H1 (cell line): Measurements from ENCODE around the gene MMP25. TPM values are rescaled to one million over a fixed set of nuclear protein-coding genes. Genes with fewer than 3 reads are reported as not detected.

Experiments
- CTCF ChIP-seq, 3 experiments: IDR thresholded peaks; 1 replicate in 2 of 3; 2 replicates in 1 of 3; pipeline versions ENCODE4 v1.5.1 to v1.6.1; 2011; ENCODE audit warnings: low read length in 3 of 3, mild to moderate bottlenecking in 3 of 3, inconsistent platforms in 2 of 3, low read depth in 1 of 3, moderate library complexity in 1 of 3; ENCODE audit not compliant: insufficient read depth in 1 of 3; ENCODE audit errors: control extremely low read depth in 1 of 3
- EZH2 ChIP-seq: fragments of 200-600 bp; sonication (generic); IDR thresholded peaks from 2 replicates; pipeline ENCODE4 v1.7.1; 2012; ENCODE audit warnings: low read depth, mild to moderate bottlenecking, moderate library complexity, low read length, inconsistent platforms; ENCODE audit not compliant: severe bottlenecking
- RAD21 ChIP-seq, 2 experiments: IDR thresholded peaks in 1 of 2; conservative IDR thresholded peaks in 1 of 2; 2 replicates each; pipeline ENCODE4 v1.6.1; 2011; ENCODE audit warnings: low read depth in 2 of 2, low read length in 2 of 2, improper control_type of control experiment in 1 of 2, inconsistent platforms in 1 of 2, mild to moderate bottlenecking in 1 of 2, moderate library complexity in 1 of 2
- TBP ChIP-seq: IDR thresholded peaks from 2 replicates; pipeline ENCODE4 v1.6.1; 2011; ENCODE audit warnings: low read depth, low read length, improper control_type of control experiment
- polyA plus RNA-seq, 7 experiments: library from polyadenylated mRNA; depleted of rRNA in 3 of 7; stranded (reverse) in 5 of 7; unstranded in 2 of 7; fragments of >200 nt in 5 of 7; fragments of 200-250 nt in 2 of 7; gene quantifications; 1 replicate in 5 of 7; 2 replicates in 1 of 7; 4 replicates in 1 of 7; pipeline versions ENCODE4 v1.2.1 to v1.2.3, GENCODE V29; 2011 to 2013; ENCODE audit warnings: missing spikeins in 2 of 7, mixed read lengths in 2 of 7
- total RNA-seq: library from RNA; stranded (reverse); fragmentation: NEBNext Ultra II Directional; extraction: Animal tissue kit (Norgen Biotek cat#: 25700); gene quantifications from 2 replicates; pipeline ENCODE4 v1.2.1, GENCODE V29; 2021
- TF ChIP-seq, protein P1 (sequence below): IDR thresholded peaks from 2 replicates; pipeline ENCODE4 v1.6.1; 2012; ENCODE audit warnings: low read length, inconsistent platforms

The MMP25 gene
- total and polyA plus RNA-seq, 2 of the 8 experiments (the other 6 are each of a cell fraction or from before 2014, with no cell fraction given), result 7.7 to 26.7 TPM

- TF ChIP-seq TBP (no peak), RAD21 (IDR thresholded peaks at IDR 0.05 in 1 of 2, conservative IDR thresholded peaks at IDR 0.05 in 1 of 2; ENCODE audit: low read depth in 2 of 2, low read length in 2 of 2) (no peak), CTCF (IDR thresholded peaks at IDR 0.05; ENCODE audit: control extremely low read depth in 1 of 3, insufficient read depth in 1 of 3, low read depth in 1 of 3, low read length in 3 of 3) (no peak), EZH2 (no peak)
- TF ChIP-seq, protein P1, sequence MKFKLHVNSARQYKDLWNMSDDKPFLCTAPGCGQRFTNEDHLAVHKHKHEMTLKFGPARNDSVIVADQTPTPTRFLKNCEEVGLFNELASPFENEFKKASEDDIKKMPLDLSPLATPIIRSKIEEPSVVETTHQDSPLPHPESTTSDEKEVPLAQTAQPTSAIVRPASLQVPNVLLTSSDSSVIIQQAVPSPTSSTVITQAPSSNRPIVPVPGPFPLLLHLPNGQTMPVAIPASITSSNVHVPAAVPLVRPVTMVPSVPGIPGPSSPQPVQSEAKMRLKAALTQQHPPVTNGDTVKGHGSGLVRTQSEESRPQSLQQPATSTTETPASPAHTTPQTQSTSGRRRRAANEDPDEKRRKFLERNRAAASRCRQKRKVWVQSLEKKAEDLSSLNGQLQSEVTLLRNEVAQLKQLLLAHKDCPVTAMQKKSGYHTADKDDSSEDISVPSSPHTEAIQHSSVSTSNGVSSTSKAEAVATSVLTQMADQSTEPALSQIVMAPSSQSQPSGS, result no peak
Measured at GRCh38 chr16:3088925-3089716, 42.8 kb downstream of the MMP25 start (continued).
